Measurements from ENCODE around the gene SUSD1.
"Not testable (repeated sequence)": the region's sequence is repeated elsewhere in the genome, so short reads cannot be mapped to it uniquely, and the experiment has no call there.

The SUSD1 gene

DNA sequence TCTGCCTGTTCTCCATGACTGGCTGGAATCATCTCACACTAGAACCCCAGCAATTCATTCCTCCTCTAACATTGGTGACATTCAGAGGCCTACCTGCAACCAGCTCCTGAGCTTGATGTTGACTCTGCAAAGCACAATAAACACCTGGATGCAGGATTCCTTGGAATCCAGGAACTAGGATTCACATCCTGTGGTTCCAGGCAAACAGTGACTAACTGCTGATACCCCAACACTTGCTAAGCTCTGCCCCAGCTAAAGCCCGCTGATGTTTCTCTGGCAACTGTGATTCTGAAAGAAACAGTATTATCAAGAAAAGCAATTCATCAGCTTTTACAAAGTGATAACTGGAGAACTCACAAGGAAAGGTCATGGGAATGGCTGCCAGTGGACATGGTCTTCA is 29.2 kb downstream of the SUSD1 start:
- H3K36me3 ChIP-seq (ENCODE audit: insufficient read depth, low read depth, low read length) = no peaks in the 10 kb centered on the region
- no peak overlapping the region for H3K9ac ChIP-seq (ENCODE audit: low read depth, low read length)
- peaks cover 6% of the 10 kb centered on the region; the same call in 1 of the 2 replicates for H3K4me1 ChIP-seq (ENCODE audit: insufficient read depth, low read length)
- no peaks in the 10 kb centered on the region for H3K27me3 ChIP-seq (ENCODE audit: insufficient read depth, low read length)
- H3K27ac ChIP-seq (ENCODE audit: low read length) = no peak overlapping the region
- H3K4me3 ChIP-seq (ENCODE audit: low read length) = no peak overlapping the region
- H3K9me3 ChIP-seq (ENCODE audit: insufficient read depth, low read depth, low read length) = no peaks in the 10 kb centered on the region

DNA sequence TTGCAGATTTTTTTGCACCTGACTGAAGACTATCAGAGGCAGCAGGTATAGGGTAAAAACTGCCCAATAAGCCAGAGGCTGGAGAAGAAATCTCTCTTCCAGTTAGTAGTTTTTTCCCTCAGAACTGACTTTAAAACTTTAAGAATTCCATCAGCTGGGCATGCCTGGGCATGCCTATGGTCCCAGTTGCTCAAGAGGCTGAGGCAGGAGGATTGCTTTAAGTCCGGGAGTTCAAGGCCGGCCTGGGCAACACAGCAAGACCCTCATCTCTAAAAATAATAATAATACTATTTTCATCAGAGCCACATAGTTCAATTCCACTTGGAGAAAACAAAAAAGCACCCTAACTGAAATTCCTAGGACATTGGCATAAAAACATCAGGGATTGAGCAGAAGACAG is 30.3 kb downstream of the SUSD1 start:
- Histone ChIP-seq H3K9me3 (ENCODE audit: insufficient read depth, low read depth, low read length) (no peaks in the 10 kb centered on the region), H3K4me1 (ENCODE audit: insufficient read depth, low read length) (peaks cover 6% of the 10 kb centered on the region; the same call in 1 of the 2 replicates), H3K27me3 (ENCODE audit: insufficient read depth, low read length) (no peaks in the 10 kb centered on the region), H3K9ac (ENCODE audit: low read depth, low read length) (no peak overlapping the region), H3K36me3 (ENCODE audit: insufficient read depth, low read depth, low read length) (no peaks in the 10 kb centered on the region), H3K27ac (ENCODE audit: low read length) (no peak overlapping the region), H3K4me3 (ENCODE audit: low read length) (no peak overlapping the region)

GRCh38 chr9:112142420-112142819 is 32.7 kb downstream of the SUSD1 start:
- Histone ChIP-seq H3K9me3 (ENCODE audit: insufficient read depth, low read depth, low read length) (no peaks in the 10 kb centered on the region), H3K36me3 (ENCODE audit: insufficient read depth, low read depth, low read length) (no peaks in the 10 kb centered on the region), H3K9ac (ENCODE audit: low read depth, low read length) (no peak overlapping the region), H3K27ac (ENCODE audit: low read length) (no peak overlapping the region), H3K4me3 (ENCODE audit: low read length) (no peak overlapping the region), H3K27me3 (ENCODE audit: insufficient read depth, low read length) (no peaks in the 10 kb centered on the region), H3K4me1 (ENCODE audit: insufficient read depth, low read length) (peaks cover 6% of the 10 kb centered on the region; the same call in 1 of the 2 replicates)

- H3K9ac ChIP-seq (ENCODE audit: low read depth, low read length) = no peak overlapping the region
- no peaks in the 10 kb centered on the region for H3K36me3 ChIP-seq (ENCODE audit: insufficient read depth, low read depth, low read length)
- H3K27ac ChIP-seq (ENCODE audit: low read length) = no peak overlapping the region
- peaks cover 4% of the 10 kb centered on the region; the same call in 1 of the 2 replicates for H3K4me1 ChIP-seq (ENCODE audit: insufficient read depth, low read length)
- H3K27me3 ChIP-seq (ENCODE audit: insufficient read depth, low read length) = no peaks in the 10 kb centered on the region
- no peak overlapping the region for H3K4me3 ChIP-seq (ENCODE audit: low read length)
- no peaks in the 10 kb centered on the region for H3K9me3 ChIP-seq (ENCODE audit: insufficient read depth, low read depth, low read length)
Measured at GRCh38 chr9:112140936-112141335, 34.2 kb downstream of the SUSD1 start.

GRCh38 chr9:112137066-112137465 is 38.0 kb downstream of the SUSD1 start:
- Histone ChIP-seq H3K9ac (ENCODE audit: low read depth, low read length) (no peak overlapping the region), H3K36me3 (ENCODE audit: insufficient read depth, low read depth, low read length) (no peaks in the 10 kb centered on the region)

GRCh38 chr9:112135706-112136105 is 39.4 kb downstream of the SUSD1 start:
- no peak overlapping the region for H3K4me3 ChIP-seq (ENCODE audit: low read length)
- peaks cover 4% of the 10 kb centered on the region; the same call in 1 of the 2 replicates for H3K4me1 ChIP-seq (ENCODE audit: insufficient read depth, low read length)
- H3K27ac ChIP-seq (ENCODE audit: low read length) = no peak overlapping the region
- H3K9me3 ChIP-seq (ENCODE audit: insufficient read depth, low read depth, low read length) = no peaks in the 10 kb centered on the region
- no peaks in the 10 kb centered on the region for H3K36me3 ChIP-seq (ENCODE audit: insufficient read depth, low read depth, low read length)
- no peaks in the 10 kb centered on the region for H3K27me3 ChIP-seq (ENCODE audit: insufficient read depth, low read length)
- no peak overlapping the region for H3K9ac ChIP-seq (ENCODE audit: low read depth, low read length)

More at GRCh38 chr9:112137066-112137465, 38.0 kb downstream of the SUSD1 start:
- Histone ChIP-seq H3K27me3 (ENCODE audit: insufficient read depth, low read length) (no peaks in the 10 kb centered on the region), H3K9me3 (ENCODE audit: insufficient read depth, low read depth, low read length) (no peaks in the 10 kb centered on the region), H3K27ac (ENCODE audit: low read length) (no peak overlapping the region), H3K4me3 (ENCODE audit: low read length) (no peak overlapping the region), H3K4me1 (ENCODE audit: insufficient read depth, low read length) (no peaks in the 10 kb centered on the region)

- not testable (repeated sequence) for H3K9ac ChIP-seq (ENCODE audit: low read depth, low read length); H3K4me3 ChIP-seq (ENCODE audit: low read length); H3K4me1 ChIP-seq (ENCODE audit: insufficient read depth, low read length); H3K36me3 ChIP-seq (ENCODE audit: insufficient read depth, low read depth, low read length); H3K27ac ChIP-seq (ENCODE audit: low read length); H3K27me3 ChIP-seq (ENCODE audit: insufficient read depth, low read length); H3K9me3 ChIP-seq (ENCODE audit: insufficient read depth, low read depth, low read length)
Measured at GRCh38 chr9:112133806-112134205, 41.3 kb downstream of the SUSD1 start.

DNA sequence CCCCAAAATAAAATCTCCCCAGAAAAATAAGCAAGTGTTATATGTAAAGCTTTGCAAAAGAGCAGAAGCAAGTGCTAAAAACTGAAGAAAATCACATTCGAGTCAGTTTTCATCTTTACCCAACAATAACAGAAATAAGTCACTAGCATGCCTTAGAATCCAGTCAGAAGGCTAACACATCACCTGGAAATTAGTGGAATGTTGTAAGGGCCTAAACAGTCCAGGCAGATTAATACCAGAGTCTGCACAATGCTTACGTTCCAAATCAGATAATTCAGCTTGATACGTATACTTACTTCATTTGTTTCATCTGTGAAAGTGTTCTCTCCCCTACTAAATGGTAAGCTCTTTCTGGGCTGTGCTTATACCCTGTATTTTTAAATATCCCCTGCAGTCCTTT is 42.7 kb downstream of the SUSD1 start:
- Histone ChIP-seq H3K27me3 (ENCODE audit: insufficient read depth, low read length) (no peaks in the 10 kb centered on the region), H3K27ac (ENCODE audit: low read length) (no peak overlapping the region), H3K4me1 (ENCODE audit: insufficient read depth, low read length) (peaks cover 4% of the 10 kb centered on the region; the same call in 1 of the 2 replicates), H3K36me3 (ENCODE audit: insufficient read depth, low read depth, low read length) (no peaks in the 10 kb centered on the region), H3K9ac (ENCODE audit: low read depth, low read length) (no peak overlapping the region), H3K4me3 (ENCODE audit: low read length) (no peak overlapping the region), H3K9me3 (ENCODE audit: insufficient read depth, low read depth, low read length) (no peaks in the 10 kb centered on the region)

- H3K36me3 ChIP-seq (ENCODE audit: insufficient read depth, low read depth, low read length) = no peaks in the 10 kb centered on the region
- no peaks in the 10 kb centered on the region for H3K27me3 ChIP-seq (ENCODE audit: insufficient read depth, low read length)
- H3K9ac ChIP-seq (ENCODE audit: low read depth, low read length) = no peak overlapping the region
- H3K4me1 ChIP-seq (ENCODE audit: insufficient read depth, low read length) = peaks cover 4% of the 10 kb centered on the region; the same call in 1 of the 2 replicates
- H3K9me3 ChIP-seq (ENCODE audit: insufficient read depth, low read depth, low read length) = no peaks in the 10 kb centered on the region
- H3K4me3 ChIP-seq (ENCODE audit: low read length) = no peak overlapping the region
- H3K27ac ChIP-seq (ENCODE audit: low read length) = no peak overlapping the region
Measured at GRCh38 chr9:112130997-112131396, 44.1 kb downstream of the SUSD1 start.

- Histone ChIP-seq H3K9ac (ENCODE audit: low read depth, low read length) (no peak overlapping the region), H3K36me3 (ENCODE audit: insufficient read depth, low read depth, low read length) (no peaks in the 10 kb centered on the region), H3K27ac (ENCODE audit: low read length) (no peak overlapping the region), H3K27me3 (ENCODE audit: insufficient read depth, low read length) (no peaks in the 10 kb centered on the region), H3K4me3 (ENCODE audit: low read length) (no peak overlapping the region), H3K9me3 (ENCODE audit: insufficient read depth, low read depth, low read length) (no peaks in the 10 kb centered on the region), H3K4me1 (ENCODE audit: insufficient read depth, low read length) (peaks cover 4% of the 10 kb centered on the region; the same call in 1 of the 2 replicates)
Measured at GRCh38 chr9:112130347-112130746, 44.8 kb downstream of the SUSD1 start.

DNA sequence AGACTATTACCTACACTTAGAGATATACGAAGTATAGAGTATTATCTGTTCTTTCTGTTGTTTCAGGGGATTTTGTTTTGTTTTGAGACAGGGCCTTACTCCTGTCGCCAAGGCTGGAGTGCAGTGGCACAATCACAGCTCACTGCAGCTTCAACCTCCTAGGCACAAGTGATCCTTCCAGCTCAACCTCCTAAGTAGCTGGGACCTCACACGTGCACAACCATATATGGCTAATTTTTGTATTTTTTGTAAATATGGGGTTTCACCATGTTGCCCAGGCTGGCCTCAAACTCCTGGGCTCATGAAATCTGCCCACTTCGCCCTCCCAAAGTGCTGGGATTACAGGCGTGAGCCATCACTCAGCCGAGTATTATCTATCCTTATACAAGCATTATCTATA is 45.9 kb downstream of the SUSD1 start:
- no peaks in the 10 kb centered on the region for H3K36me3 ChIP-seq (ENCODE audit: insufficient read depth, low read depth, low read length)
- H3K4me3 ChIP-seq (ENCODE audit: low read length) = no peak overlapping the region
- no peaks in the 10 kb centered on the region for H3K9me3 ChIP-seq (ENCODE audit: insufficient read depth, low read depth, low read length)
- no peak overlapping the region for H3K9ac ChIP-seq (ENCODE audit: low read depth, low read length)
- H3K27ac ChIP-seq (ENCODE audit: low read length) = no peak overlapping the region
- H3K27me3 ChIP-seq (ENCODE audit: insufficient read depth, low read length) = no peaks in the 10 kb centered on the region
- H3K4me1 ChIP-seq (ENCODE audit: insufficient read depth, low read length) = peaks cover 4% of the 10 kb centered on the region; the same call in 1 of the 2 replicates

- not testable (repeated sequence) for H3K36me3 ChIP-seq (ENCODE audit: insufficient read depth, low read depth, low read length); H3K9me3 ChIP-seq (ENCODE audit: insufficient read depth, low read depth, low read length); H3K4me3 ChIP-seq (ENCODE audit: low read length); H3K9ac ChIP-seq (ENCODE audit: low read depth, low read length); H3K4me1 ChIP-seq (ENCODE audit: insufficient read depth, low read length); H3K27ac ChIP-seq (ENCODE audit: low read length); H3K27me3 ChIP-seq (ENCODE audit: insufficient read depth, low read length)
Measured at GRCh38 chr9:112128399-112128798, 46.7 kb downstream of the SUSD1 start.
